Choroid plexus epithelial cell (primary cell): ENCODE measurements around the gene NEO1.

Source experiments
- DNase-seq: peaks from one replicate; pipeline ENCODE4 v3.0.0-alpha.2; 2010; ENCODE audit warnings: low read depth
- H3K4me3 ChIP-seq: 2 replicates; pipeline ENCODE4 v1.5.1; 2011; ENCODE audit warnings: low read depth, mild to moderate bottlenecking, control low read depth, low read length, moderate library complexity
- TF ChIP-seq, protein P1 (sequence below): conservative IDR thresholded peaks from 2 replicates; pipeline ENCODE4 v1.5.1; 2011; ENCODE audit warnings: low read depth, mild to moderate bottlenecking, control low read depth, inconsistent platforms, low read length, moderate library complexity

The NEO1 gene, protein sequence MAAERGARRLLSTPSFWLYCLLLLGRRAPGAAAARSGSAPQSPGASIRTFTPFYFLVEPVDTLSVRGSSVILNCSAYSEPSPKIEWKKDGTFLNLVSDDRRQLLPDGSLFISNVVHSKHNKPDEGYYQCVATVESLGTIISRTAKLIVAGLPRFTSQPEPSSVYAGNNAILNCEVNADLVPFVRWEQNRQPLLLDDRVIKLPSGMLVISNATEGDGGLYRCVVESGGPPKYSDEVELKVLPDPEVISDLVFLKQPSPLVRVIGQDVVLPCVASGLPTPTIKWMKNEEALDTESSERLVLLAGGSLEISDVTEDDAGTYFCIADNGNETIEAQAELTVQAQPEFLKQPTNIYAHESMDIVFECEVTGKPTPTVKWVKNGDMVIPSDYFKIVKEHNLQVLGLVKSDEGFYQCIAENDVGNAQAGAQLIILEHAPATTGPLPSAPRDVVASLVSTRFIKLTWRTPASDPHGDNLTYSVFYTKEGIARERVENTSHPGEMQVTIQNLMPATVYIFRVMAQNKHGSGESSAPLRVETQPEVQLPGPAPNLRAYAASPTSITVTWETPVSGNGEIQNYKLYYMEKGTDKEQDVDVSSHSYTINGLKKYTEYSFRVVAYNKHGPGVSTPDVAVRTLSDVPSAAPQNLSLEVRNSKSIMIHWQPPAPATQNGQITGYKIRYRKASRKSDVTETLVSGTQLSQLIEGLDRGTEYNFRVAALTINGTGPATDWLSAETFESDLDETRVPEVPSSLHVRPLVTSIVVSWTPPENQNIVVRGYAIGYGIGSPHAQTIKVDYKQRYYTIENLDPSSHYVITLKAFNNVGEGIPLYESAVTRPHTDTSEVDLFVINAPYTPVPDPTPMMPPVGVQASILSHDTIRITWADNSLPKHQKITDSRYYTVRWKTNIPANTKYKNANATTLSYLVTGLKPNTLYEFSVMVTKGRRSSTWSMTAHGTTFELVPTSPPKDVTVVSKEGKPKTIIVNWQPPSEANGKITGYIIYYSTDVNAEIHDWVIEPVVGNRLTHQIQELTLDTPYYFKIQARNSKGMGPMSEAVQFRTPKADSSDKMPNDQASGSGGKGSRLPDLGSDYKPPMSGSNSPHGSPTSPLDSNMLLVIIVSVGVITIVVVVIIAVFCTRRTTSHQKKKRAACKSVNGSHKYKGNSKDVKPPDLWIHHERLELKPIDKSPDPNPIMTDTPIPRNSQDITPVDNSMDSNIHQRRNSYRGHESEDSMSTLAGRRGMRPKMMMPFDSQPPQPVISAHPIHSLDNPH (N-terminal part only)

DNA sequence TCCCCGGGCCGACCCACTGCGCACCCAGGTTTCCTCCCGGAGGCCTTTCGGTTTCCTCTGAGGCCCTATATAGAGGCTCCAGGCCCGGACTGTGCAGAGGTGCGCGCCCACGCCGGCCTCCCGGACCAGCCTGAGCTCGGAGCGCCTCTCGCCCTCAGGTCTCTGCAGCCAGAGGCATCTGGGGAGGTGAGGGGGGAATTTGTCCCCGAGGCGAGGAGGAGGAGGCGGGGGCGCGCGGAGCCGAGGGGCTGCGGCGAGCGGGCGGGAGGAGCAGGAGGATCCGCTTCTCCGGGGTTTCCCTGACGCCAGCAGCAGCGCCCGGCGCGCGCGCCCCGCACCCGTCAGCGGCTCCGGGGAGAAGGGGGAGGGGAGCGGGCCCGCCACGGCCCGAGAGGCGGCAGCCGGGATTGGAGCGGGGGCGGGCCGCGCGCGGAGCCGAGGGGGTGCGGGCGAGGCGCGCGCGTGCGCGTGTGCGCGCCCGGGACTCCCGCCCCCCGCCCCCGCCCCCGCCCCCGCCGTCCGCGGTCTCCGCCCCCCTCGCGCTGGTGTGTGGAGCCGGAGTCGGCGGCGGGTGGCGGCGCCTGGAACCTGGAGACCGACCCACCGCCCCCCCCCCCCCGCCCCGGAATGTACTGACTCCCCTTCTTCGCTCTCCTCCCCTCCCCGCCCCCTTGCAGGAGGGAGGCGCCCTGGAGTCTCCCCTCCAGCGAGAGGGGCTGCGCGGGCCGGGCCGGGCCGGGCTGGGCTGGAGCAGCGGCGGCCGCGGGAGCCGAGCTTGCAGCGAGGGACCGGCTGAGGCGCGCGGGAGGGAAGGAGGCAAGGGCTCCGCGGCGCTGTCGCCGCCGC, at the start of gene NEO1:
NEO1 (plus strand) TSS at position 657 of the 846 bp plus-strand sequence. CDS start 213 bp downstream, outside the sequence.
- TF ChIP-seq, protein P1, sequence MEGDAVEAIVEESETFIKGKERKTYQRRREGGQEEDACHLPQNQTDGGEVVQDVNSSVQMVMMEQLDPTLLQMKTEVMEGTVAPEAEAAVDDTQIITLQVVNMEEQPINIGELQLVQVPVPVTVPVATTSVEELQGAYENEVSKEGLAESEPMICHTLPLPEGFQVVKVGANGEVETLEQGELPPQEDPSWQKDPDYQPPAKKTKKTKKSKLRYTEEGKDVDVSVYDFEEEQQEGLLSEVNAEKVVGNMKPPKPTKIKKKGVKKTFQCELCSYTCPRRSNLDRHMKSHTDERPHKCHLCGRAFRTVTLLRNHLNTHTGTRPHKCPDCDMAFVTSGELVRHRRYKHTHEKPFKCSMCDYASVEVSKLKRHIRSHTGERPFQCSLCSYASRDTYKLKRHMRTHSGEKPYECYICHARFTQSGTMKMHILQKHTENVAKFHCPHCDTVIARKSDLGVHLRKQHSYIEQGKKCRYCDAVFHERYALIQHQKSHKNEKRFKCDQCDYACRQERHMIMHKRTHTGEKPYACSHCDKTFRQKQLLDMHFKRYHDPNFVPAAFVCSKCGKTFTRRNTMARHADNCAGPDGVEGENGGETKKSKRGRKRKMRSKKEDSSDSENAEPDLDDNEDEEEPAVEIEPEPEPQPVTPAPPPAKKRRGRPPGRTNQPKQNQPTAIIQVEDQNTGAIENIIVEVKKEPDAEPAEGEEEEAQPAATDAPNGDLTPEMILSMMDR = no peak
- H3K4me3 ChIP-seq = peak within 1 kb of the TSS; percentile 79
- peak; percentile 79 for DNase-seq

DNA sequence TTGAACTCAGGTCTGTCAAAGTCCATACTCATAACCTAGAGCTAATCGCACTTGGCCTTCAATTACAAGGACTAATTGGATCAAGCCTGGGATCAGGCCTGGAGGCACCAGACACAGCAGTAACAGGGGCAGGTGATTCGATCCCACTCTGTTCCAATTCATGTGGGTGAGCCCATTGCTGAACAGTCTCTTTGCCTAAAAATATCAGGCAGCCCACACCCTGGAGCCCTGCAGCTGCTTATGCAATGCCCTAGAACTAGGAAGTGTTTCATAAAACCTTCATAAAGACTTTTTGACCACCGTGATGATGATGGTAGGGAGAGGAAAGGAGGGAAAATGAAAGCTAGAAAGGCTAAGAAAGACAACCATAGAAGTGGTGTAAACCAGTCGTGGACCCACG, 47.8 kb upstream of the NEO1 start:
- TF ChIP-seq, protein P1 = no peak
- DNase-seq = no peak
- no peak overlapping the region for H3K4me3 ChIP-seq

DNA sequence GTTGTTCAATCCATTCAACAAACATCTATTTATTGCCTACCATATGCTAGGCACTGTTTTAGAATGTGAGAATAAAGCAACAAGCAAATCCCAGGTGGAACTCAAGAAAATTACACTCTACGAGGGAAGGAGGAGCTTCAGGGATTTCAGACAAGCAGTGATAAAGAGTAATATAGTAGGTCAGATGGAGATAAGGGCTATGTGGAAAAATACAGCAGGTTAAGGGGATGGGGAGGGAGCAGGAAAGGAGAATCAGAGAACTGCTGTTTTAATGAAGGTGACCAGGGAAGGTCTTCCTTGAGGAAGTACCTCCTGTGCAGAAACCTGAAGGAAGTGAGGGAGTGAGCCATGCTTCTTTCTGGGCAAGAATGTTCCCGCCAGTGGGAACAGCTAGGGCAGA, 47.2 kb upstream of the NEO1 start:
- TF ChIP-seq, protein P1 = no peak
- no peak overlapping the region for H3K4me3 ChIP-seq
- DNase-seq = no peak

DNA sequence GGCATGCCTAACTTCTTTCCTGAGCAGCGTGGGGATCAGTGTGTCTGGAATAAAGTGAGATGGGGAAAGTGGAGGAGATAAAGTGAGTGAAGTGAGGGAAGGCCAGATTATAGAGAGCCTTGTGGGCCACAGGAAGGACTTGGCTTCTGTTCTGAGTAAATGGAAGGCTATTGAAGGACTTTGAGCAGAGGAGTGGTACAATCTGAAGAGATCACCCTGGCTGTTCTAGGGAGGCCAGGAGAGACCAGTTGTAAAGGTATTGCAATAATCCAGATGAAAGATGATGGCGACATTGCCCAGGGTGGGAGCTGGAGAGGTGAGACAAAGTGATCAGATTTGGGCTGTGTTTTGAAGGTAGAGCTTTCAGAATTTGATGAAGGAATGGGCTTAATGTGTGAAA, 46.8 kb upstream of the NEO1 start:
- no peak for DNase-seq
- TF ChIP-seq, protein P1 = no peak
- no peak overlapping the region for H3K4me3 ChIP-seq

DNA sequence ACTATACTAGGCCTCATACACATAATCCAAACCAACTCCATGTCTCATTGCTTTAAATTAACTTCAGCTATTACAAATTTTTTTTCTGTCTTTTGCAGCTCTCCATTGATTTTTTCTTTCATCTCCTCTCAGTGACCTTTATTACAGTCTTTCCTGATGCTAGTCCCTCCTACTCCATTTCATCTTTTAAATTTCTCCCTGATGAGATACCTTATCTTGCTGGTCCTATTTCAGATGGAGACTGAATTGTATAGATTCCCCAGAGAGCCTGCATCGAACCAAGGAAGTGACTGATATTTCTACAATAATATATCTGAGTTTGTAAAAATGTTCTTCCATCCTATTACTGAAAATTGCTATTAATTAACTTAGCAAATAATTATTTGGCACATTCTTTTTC, 45.7 kb upstream of the NEO1 start:
- H3K4me3 ChIP-seq = no peak overlapping the region
- TF ChIP-seq, protein P1 = no peak
- no peak for DNase-seq
